CD4-positive, alpha-beta T cell (primary cell): ENCODE data around the gene MAST3. TPM values are rescaled to one million over a fixed set of nuclear protein-coding genes. Genes with fewer than 3 reads are reported as not detected.

ENCODE experiments used
- ATAC-seq: fragments of 200-7000 bp; cut with Tn5 transposase; one replicate; pipeline ENCODE4 v1.10.0; 2022; ENCODE audit warnings: mild to moderate bottlenecking; ENCODE audit not compliant: poor library complexity
- CTCF ChIA-PET: fragments of 350-600 bp; sonication (Branson Sonifier 250); formaldehyde crosslinking; loops from one replicate; lab custom pipeline; 2021; ENCODE audit warnings: antibody characterized with exemption, inconsistent platforms; lab: Charles Lee
- POLR2A ChIA-PET: fragments of 350-600 bp; sonication (Branson Sonifier 250); formaldehyde crosslinking; loops from one replicate; lab custom pipeline; 2021; ENCODE audit warnings: antibody characterized with exemption, inconsistent platforms; lab: Charles Lee
- DNase-seq, 14 experiments: peaks; one replicate each; pipeline ENCODE4 v3.0.0-alpha.2; 2013 to 2020; ENCODE audit warnings: mixed read lengths in 2 of 14
- H3K27ac ChIP-seq, 2 donors: one replicate each; pipeline versions ENCODE4 v1.5.1 to v1.7.0; 2013; ENCODE audit warnings: low read length in 2 of 2, low read depth in 1 of 2, mild to moderate bottlenecking in 1 of 2
- H3K27me3 ChIP-seq, 2 experiments: 1 replicate in 1 of 2; 2 replicates in 1 of 2; pipeline versions ENCODE4 v1.6.1 to v1.7.0; 2013; ENCODE audit warnings: low read length in 2 of 2, control low read depth in 1 of 2, mild to moderate bottlenecking in 1 of 2, moderate library complexity in 1 of 2; ENCODE audit not compliant: insufficient read depth in 2 of 2, control insufficient read depth in 1 of 2
- H3K36me3 ChIP-seq: one replicate; pipeline ENCODE4 v1.6.1; 2013; ENCODE audit warnings: low read length, control low read depth; ENCODE audit not compliant: insufficient read depth
- H3K4me1 ChIP-seq: one replicate; pipeline ENCODE4 v1.6.1; 2013; ENCODE audit warnings: low read length, control low read depth; ENCODE audit not compliant: insufficient read depth
- H3K4me3 ChIP-seq: one replicate; pipeline ENCODE4 v1.5.1; 2013; ENCODE audit warnings: mild to moderate bottlenecking, low read length, moderate library complexity
- H3K9me3 ChIP-seq, 2 experiments: 1 replicate in 1 of 2; 2 replicates in 1 of 2; pipeline versions ENCODE4 v1.6.1 to v1.7.0; 2013; ENCODE audit warnings: low read length in 2 of 2, mild to moderate bottlenecking in 2 of 2, control low read depth in 1 of 2, moderate library complexity in 1 of 2; ENCODE audit not compliant: control insufficient read depth in 1 of 2, insufficient read depth in 1 of 2
- H3K27ac Mint-ChIP-seq: one replicate; pipeline ENCODE4 v1.8.0; 2020; ENCODE audit warnings: mixed read lengths
- H3K27me3 Mint-ChIP-seq: one replicate; pipeline ENCODE4 v1.8.0; 2021; ENCODE audit warnings: mixed read lengths
- H3K36me3 Mint-ChIP-seq: one replicate; pipeline ENCODE4 v1.8.0; 2021; ENCODE audit warnings: low read depth, mixed read lengths
- H3K4me1 Mint-ChIP-seq: one replicate; pipeline ENCODE4 v1.8.0; 2021; ENCODE audit warnings: low read depth, mixed read lengths
- H3K4me3 Mint-ChIP-seq: one replicate; pipeline ENCODE4 v1.8.0; 2020; ENCODE audit warnings: mild to moderate bottlenecking, mixed read lengths
- H3K9me3 Mint-ChIP-seq: one replicate; pipeline ENCODE4 v1.8.0; 2020; ENCODE audit warnings: mixed read lengths
- CTCF ChIP-seq: fragments of 200-600 bp; IDR thresholded peaks from one replicate; pipeline ENCODE4 v1.8.0; 2022; ENCODE audit warnings: antibody characterized with exemption, mild to moderate bottlenecking
- intact Hi-C, 2 experiments: fragments of 100-400 bp; cut with DNase I in 1 of 2; cut with micrococcal nuclease in 1 of 2; formaldehyde crosslinking; loops; one replicate each; pipeline versions ENCODE4 v1.15.1 to v1.9.0; 2023 to 2025; cut with DNase I, micrococcal nuclease
- total RNA-seq, 174 experiments: library from RNA in 2 of 174; stranded (reverse) in 2 of 174; gene quantifications; one replicate each; pipeline ENCODE4 v1.2.3 and lab custom pipeline; 2021 to 2026

The MAST3 gene
- total RNA-seq, 2 experiments from 2014 or later, result 16.1 to 16.4 TPM

DNA sequence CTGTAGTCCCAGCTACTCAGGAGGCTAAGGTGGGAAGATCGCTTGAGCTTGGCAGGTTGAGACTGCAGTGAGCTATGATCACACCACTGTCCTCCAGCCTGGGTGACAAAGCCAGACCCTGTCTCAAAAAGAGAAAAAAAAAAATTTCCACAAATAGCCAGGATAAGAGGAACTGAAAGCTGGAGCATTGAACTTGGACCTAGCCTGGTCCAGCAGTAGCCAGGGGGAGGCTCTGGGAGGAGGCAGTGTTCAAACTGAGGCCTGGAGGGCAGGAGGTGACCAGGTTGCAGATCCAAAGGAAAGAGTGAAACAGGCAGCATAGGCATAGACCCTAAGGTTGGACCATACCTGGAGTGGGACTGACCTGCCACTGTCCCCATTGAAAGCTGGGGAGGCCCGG, 28.5 kb downstream of the MAST3 start:
- no peaks in the 10 kb centered on the region for H3K9me3 Mint-ChIP-seq
- ChIA-PET CTCF (no interaction called here), POLR2A (interaction anchor here (3.2 kb wide), 1 partner anchor 8 kb away, joined by 14 read pairs; no protein-coding TSS in a partner anchor)
- H3K4me3 Mint-ChIP-seq, result no peak overlapping the region
- H3K9me3 ChIP-seq, result no peaks in the 10 kb centered on the region
- H3K27me3 ChIP-seq, result no peaks in the 10 kb centered on the region
- peaks cover 12% of the 10 kb centered on the region for H3K4me1 ChIP-seq
- H3K4me3 ChIP-seq, result no peak overlapping the region
- peaks cover 86% of the 10 kb centered on the region for H3K36me3 ChIP-seq
- no peak for TF ChIP-seq CTCF
- H3K27me3 Mint-ChIP-seq, result no peaks in the 10 kb centered on the region
- ATAC-seq (no peak), DNase-seq (no peak)
- no peak overlapping the region for H3K27ac Mint-ChIP-seq
- H3K36me3 Mint-ChIP-seq, result peaks cover 67% of the 10 kb centered on the region
- H3K4me1 Mint-ChIP-seq, result no peaks in the 10 kb centered on the region
- intact Hi-C loops, result no loop called here
- no peak overlapping the region for H3K27ac ChIP-seq

DNA sequence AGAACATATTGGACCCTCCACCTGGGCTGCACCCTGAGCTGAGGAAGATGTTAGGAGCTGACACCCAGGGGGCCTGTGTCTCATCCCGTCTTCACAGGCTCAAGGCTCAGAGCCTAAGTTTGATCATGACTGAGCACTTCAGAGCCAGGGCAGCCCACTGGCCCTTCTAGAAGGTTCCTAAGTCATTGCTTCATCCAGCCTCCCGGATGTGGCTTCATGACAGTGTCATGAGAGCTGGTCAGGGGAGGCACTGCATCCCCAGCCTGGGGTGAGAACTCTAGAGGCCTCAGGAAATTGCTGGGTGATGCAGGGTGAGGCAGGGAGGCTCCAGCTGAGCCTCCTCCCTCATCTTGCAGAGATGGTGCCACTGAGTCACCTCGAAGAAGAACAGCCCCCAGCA, 30.5 kb downstream of the MAST3 start:
- peaks cover 5% of the 10 kb centered on the region for H3K4me1 ChIP-seq
- no peak for ATAC-seq
- H3K27me3 ChIP-seq, result no peaks in the 10 kb centered on the region
- intact Hi-C loops, result no loop called here
- H3K9me3 ChIP-seq, result no peaks in the 10 kb centered on the region
- Mint-ChIP-seq H3K27me3 (no peaks in the 10 kb centered on the region), H3K9me3 (no peaks in the 10 kb centered on the region), H3K36me3 (peaks cover 78% of the 10 kb centered on the region), H3K4me1 (no peaks in the 10 kb centered on the region), H3K27ac (no peak overlapping the region), H3K4me3 (no peak overlapping the region)
- ChIA-PET POLR2A (interaction anchor here (0.6 to 3.2 kb wide), 2 partner anchors 10 to 35 kb away, joined by 3 to 14 read pairs; no protein-coding TSS in a partner anchor), CTCF (no interaction called here)
- peak in 3 of 14 experiments; percentile 31 to 49 (median 39) for DNase-seq
- no peak overlapping the region for H3K4me3 ChIP-seq
- H3K27ac ChIP-seq, result no peak overlapping the region
- H3K36me3 ChIP-seq, result peaks cover 85% of the 10 kb centered on the region
- no peak for TF ChIP-seq CTCF

DNA sequence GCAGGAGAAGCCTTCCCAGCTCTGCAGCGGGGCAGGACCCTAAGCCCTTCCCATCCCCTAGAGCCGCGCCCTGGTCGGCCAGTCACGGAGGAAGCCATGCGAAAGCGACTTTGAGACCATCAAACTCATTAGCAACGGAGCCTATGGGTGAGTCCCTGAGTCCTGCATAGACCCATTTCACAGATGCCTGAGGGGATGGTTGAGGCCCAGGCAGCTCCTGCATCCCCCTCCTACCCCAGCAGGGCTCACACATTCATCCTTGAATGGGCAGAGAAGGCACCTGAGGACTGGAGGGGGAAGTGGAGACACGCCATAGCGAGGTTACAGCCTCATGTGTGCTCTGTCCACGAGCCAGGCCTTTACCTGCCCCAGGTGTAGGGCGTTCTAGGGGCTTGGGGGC, 31.2 kb downstream of the MAST3 start:
- H3K36me3 Mint-ChIP-seq, result peaks cover 77% of the 10 kb centered on the region
- H3K27ac Mint-ChIP-seq, result no peak overlapping the region
- ChIA-PET CTCF (no interaction called here), POLR2A (interaction anchor here (3.2 kb wide), 1 partner anchor 10 kb away, joined by 14 read pairs; no protein-coding TSS in a partner anchor)
- Histone ChIP-seq H3K27me3 (no peaks in the 10 kb centered on the region), H3K27ac (no peak overlapping the region), H3K4me1 (peaks cover 5% of the 10 kb centered on the region), H3K9me3 (no peaks in the 10 kb centered on the region), H3K36me3 (peaks cover 83% of the 10 kb centered on the region), H3K4me3 (no peak overlapping the region)
- no peaks in the 10 kb centered on the region for H3K4me1 Mint-ChIP-seq
- no peak overlapping the region for H3K4me3 Mint-ChIP-seq
- DNase-seq (no peak), ATAC-seq (no peak)
- TF ChIP-seq CTCF, result no peak
- intact Hi-C loops, result no loop called here
- no peaks in the 10 kb centered on the region for H3K9me3 Mint-ChIP-seq
- no peaks in the 10 kb centered on the region for H3K27me3 Mint-ChIP-seq
